Stimulated activated naive B cell treated with anti-CD40 and anti-IgM and Interleukin-4, amounts not matched to agents 10 μg/mL and 1 μg/mL and 100 μg/mL, for 72 hours (primary cell): ENCODE data around the gene KCNQ4.

Source experiments
- ATAC-seq, 2 donors: fragments of 150-1000 bp; cut with Tn5 transposase; replicated peaks; 2 replicates each; pipeline ENCODE4 v1.10.0; 2021; ENCODE audit warnings: moderate library complexity in 1 of 2
- DNase-seq: peaks from one replicate; pipeline ENCODE4 v3.0.0; 2021
- H3K27ac Mint-ChIP-seq: one replicate; pipeline ENCODE4 v1.8.0; 2022; ENCODE audit warnings: mild to moderate bottlenecking, mixed read lengths
- H3K27me3 Mint-ChIP-seq, 2 donors: one replicate each; pipeline ENCODE4 v1.8.0; 2022; ENCODE audit warnings: mixed read lengths in 2 of 2
- H3K36me3 Mint-ChIP-seq, 2 donors: one replicate each; pipeline ENCODE4 v1.8.0; 2022; ENCODE audit warnings: mixed read lengths in 2 of 2, mild to moderate bottlenecking in 1 of 2
- H3K4me1 Mint-ChIP-seq, 2 donors: one replicate each; pipeline ENCODE4 v1.8.0; 2022; ENCODE audit warnings: mixed read lengths in 2 of 2, mild to moderate bottlenecking in 1 of 2
- H3K4me3 Mint-ChIP-seq, 2 donors: one replicate each; pipeline ENCODE4 v1.8.0; 2022; ENCODE audit warnings: mild to moderate bottlenecking in 2 of 2, mixed read lengths in 2 of 2, moderate library complexity in 1 of 2
- H3K9me3 Mint-ChIP-seq, 2 donors: one replicate each; pipeline ENCODE4 v1.8.0; 2022; ENCODE audit warnings: mixed read lengths in 2 of 2, mild to moderate bottlenecking in 1 of 2

Gene KCNQ4

GRCh38 chr1:40820911-40821693, 37.5 kb downstream of the KCNQ4 start:
- H3K4me1 Mint-ChIP-seq = peaks cover 22 to 35% of the 10 kb centered on the region in 2 donors
- H3K9me3 Mint-ChIP-seq = no peaks in the 10 kb centered on the region
- no peak overlapping the region for H3K27ac Mint-ChIP-seq
- H3K4me3 Mint-ChIP-seq = no peak overlapping the region
- peaks cover 0 to 17% of the 10 kb centered on the region in 2 donors for H3K27me3 Mint-ChIP-seq
- no peaks in the 10 kb centered on the region for H3K36me3 Mint-ChIP-seq
- ATAC-seq = no peak
- DNase-seq = no peak

GRCh38 chr1:40822890-40823289, 39.3 kb downstream of the KCNQ4 start:
- H3K4me1 Mint-ChIP-seq = peaks cover 22 to 37% of the 10 kb centered on the region in 2 donors
- ATAC-seq = no peak
- H3K9me3 Mint-ChIP-seq = no peaks in the 10 kb centered on the region
- H3K36me3 Mint-ChIP-seq = no peaks in the 10 kb centered on the region
- H3K27ac Mint-ChIP-seq = no peak overlapping the region
- peaks cover 0 to 12% of the 10 kb centered on the region in 2 donors for H3K27me3 Mint-ChIP-seq
- H3K4me3 Mint-ChIP-seq = no peak overlapping the region
- no peak for DNase-seq

GRCh38 chr1:40823345-40823744, 39.8 kb downstream of the KCNQ4 start:
- Mint-ChIP-seq H3K9me3 (no peaks in the 10 kb centered on the region), H3K4me3 (no peak overlapping the region), H3K27me3 (peaks cover 0 to 11% of the 10 kb centered on the region in 2 donors), H3K36me3 (no peaks in the 10 kb centered on the region), H3K27ac (no peak overlapping the region), H3K4me1 (peaks cover 22 to 32% of the 10 kb centered on the region in 2 donors)
- ATAC-seq (no peak), DNase-seq (no peak)

- no peak for DNase-seq
- no peak overlapping the region for H3K4me3 Mint-ChIP-seq
- H3K9me3 Mint-ChIP-seq = no peaks in the 10 kb centered on the region
- peaks cover 17 to 26% of the 10 kb centered on the region in 2 donors for H3K4me1 Mint-ChIP-seq
- H3K27me3 Mint-ChIP-seq = peaks cover 0 to 5% of the 10 kb centered on the region in 2 donors
- H3K27ac Mint-ChIP-seq = no peak overlapping the region
- H3K36me3 Mint-ChIP-seq = no peaks in the 10 kb centered on the region
- ATAC-seq = no peak
Observed at GRCh38 chr1:40823983-40824382, 40.4 kb downstream of the KCNQ4 start.

GRCh38 chr1:40824591-40825434, 41.2 kb downstream of the KCNQ4 start:
- Mint-ChIP-seq H3K27me3 (no peaks in the 10 kb centered on the region), H3K4me1 (peaks cover 13 to 18% of the 10 kb centered on the region in 2 donors), H3K36me3 (no peaks in the 10 kb centered on the region), H3K4me3 (no peak overlapping the region), H3K27ac (peak overlapping the region; percentile 53), H3K9me3 (no peaks in the 10 kb centered on the region)
- DNase-seq (no peak), ATAC-seq (no peak)

GRCh38 chr1:40825435-40825788, 41.8 kb downstream of the KCNQ4 start:
- Mint-ChIP-seq H3K36me3 (no peaks in the 10 kb centered on the region), H3K4me1 (peaks cover 13 to 18% of the 10 kb centered on the region in 2 donors), H3K4me3 (no peak overlapping the region), H3K9me3 (no peaks in the 10 kb centered on the region), H3K27ac (peak overlapping the region; percentile 53), H3K27me3 (no peaks in the 10 kb centered on the region)
- peak; percentile 85 to 89 for ATAC-seq
- no peak for DNase-seq

GRCh38 chr1:40825996-40826395, 42.4 kb downstream of the KCNQ4 start:
- Mint-ChIP-seq H3K4me1 (peaks cover 13 to 18% of the 10 kb centered on the region in 2 donors), H3K36me3 (no peaks in the 10 kb centered on the region), H3K9me3 (no peaks in the 10 kb centered on the region), H3K4me3 (no peak overlapping the region), H3K27ac (peak overlapping the region; percentile 67), H3K27me3 (no peaks in the 10 kb centered on the region)
- DNase-seq (no peak), ATAC-seq (peak; percentile 17 to 24)

- DNase-seq = no peak
- H3K36me3 Mint-ChIP-seq = no peaks in the 10 kb centered on the region
- H3K27ac Mint-ChIP-seq = no peak overlapping the region
- H3K9me3 Mint-ChIP-seq = no peaks in the 10 kb centered on the region
- peaks cover 13 to 17% of the 10 kb centered on the region in 2 donors for H3K4me1 Mint-ChIP-seq
- no peak overlapping the region for H3K4me3 Mint-ChIP-seq
- ATAC-seq = no peak
- H3K27me3 Mint-ChIP-seq = no peaks in the 10 kb centered on the region
Observed at GRCh38 chr1:40829631-40830245, 46.2 kb downstream of the KCNQ4 start.

- H3K27ac Mint-ChIP-seq = no peak overlapping the region
- no peak overlapping the region for H3K4me3 Mint-ChIP-seq
- no peaks in the 10 kb centered on the region for H3K36me3 Mint-ChIP-seq
- H3K27me3 Mint-ChIP-seq = no peaks in the 10 kb centered on the region
- no peaks in the 10 kb centered on the region for H3K9me3 Mint-ChIP-seq
- H3K4me1 Mint-ChIP-seq = peaks cover 7 to 10% of the 10 kb centered on the region in 2 donors
- ATAC-seq = no peak
- DNase-seq = no peak
Observed at GRCh38 chr1:40830419-40830943, 46.9 kb downstream of the KCNQ4 start.

GRCh38 chr1:40831001-40831732, 47.6 kb downstream of the KCNQ4 start:
- Mint-ChIP-seq H3K27ac (no peak overlapping the region), H3K36me3 (no peaks in the 10 kb centered on the region), H3K4me1 (peaks cover 1 to 3% of the 10 kb centered on the region in 2 donors), H3K4me3 (no peak overlapping the region), H3K9me3 (no peaks in the 10 kb centered on the region), H3K27me3 (no peaks in the 10 kb centered on the region)
- no peak for DNase-seq
- ATAC-seq = no peak

GRCh38 chr1:40833979-40834378, 50.4 kb downstream of the KCNQ4 start:
- Mint-ChIP-seq H3K27me3 (peaks cover under 1 to 2% of the 10 kb centered on the region in 2 donors), H3K4me3 (no peak overlapping the region), H3K36me3 (no peaks in the 10 kb centered on the region), H3K9me3 (no peaks in the 10 kb centered on the region), H3K4me1 (no peaks in the 10 kb centered on the region), H3K27ac (no peak overlapping the region)
- DNase-seq (no peak), ATAC-seq (no peak)

GRCh38 chr1:40834968-40835545, 51.5 kb downstream of the KCNQ4 start:
- ATAC-seq (no peak), DNase-seq (no peak)
- no peak overlapping the region for H3K4me3 Mint-ChIP-seq
- H3K4me1 Mint-ChIP-seq = no peaks in the 10 kb centered on the region
- H3K27me3 Mint-ChIP-seq = peaks cover 4 to 5% of the 10 kb centered on the region in 2 donors
- no peaks in the 10 kb centered on the region for H3K36me3 Mint-ChIP-seq
- H3K27ac Mint-ChIP-seq = no peak overlapping the region
- H3K9me3 Mint-ChIP-seq = no peaks in the 10 kb centered on the region

GRCh38 chr1:40836283-40836682, 52.7 kb downstream of the KCNQ4 start:
- H3K27ac Mint-ChIP-seq = no peak overlapping the region
- ATAC-seq = no peak
- H3K27me3 Mint-ChIP-seq = peaks cover 5% of the 10 kb centered on the region in 2 donors
- H3K4me1 Mint-ChIP-seq = no peaks in the 10 kb centered on the region
- DNase-seq = no peak
- H3K36me3 Mint-ChIP-seq = no peaks in the 10 kb centered on the region
- H3K4me3 Mint-ChIP-seq = no peak overlapping the region
- H3K9me3 Mint-ChIP-seq = no peaks in the 10 kb centered on the region
